Spleen (tissue), 11 donors: ENCODE results near the gene SLC37A3. TPM values are rescaled to one million over a fixed set of nuclear protein-coding genes. Genes with fewer than 3 reads are reported as not detected.

Experiments
- DNase-seq: peaks from one replicate; pipeline ENCODE4 v3.0.0-alpha.2; 2020
- H3K27ac ChIP-seq, 8 donors: fragments of 200-600 bp; sonication (generic) in 7 of 8; 1 replicate in 4 of 8; 2 replicates in 4 of 8; pipeline versions ENCODE4 v1.5.0 to v1.8.0; 2016 to 2021; ENCODE audit warnings: inconsistent platforms in 4 of 8, mild to moderate bottlenecking in 4 of 8, moderate library complexity in 1 of 8
- H3K27me3 ChIP-seq, 7 donors: fragments of 200-600 bp; sonication (generic) in 6 of 7; replicated peaks in 1 of 7; 1 replicate in 4 of 7; 2 replicates in 3 of 7; pipeline versions ENCODE4 v1.5.0 to v1.8.0; 2016 to 2021; ENCODE audit warnings: inconsistent platforms in 3 of 7, mild to moderate bottlenecking in 1 of 7
- H3K36me3 ChIP-seq, 6 donors: fragments of 200-600 bp; sonication (generic) in 5 of 6; 1 replicate in 4 of 6; 2 replicates in 2 of 6; pipeline versions ENCODE4 v1.5.0 to v1.8.0; 2016 to 2021; ENCODE audit warnings: inconsistent platforms in 2 of 6
- H3K4me1 ChIP-seq, 6 donors: fragments of 200-600 bp; sonication (generic) in 5 of 6; 1 replicate in 3 of 6; 2 replicates in 3 of 6; pipeline versions ENCODE4 v1.5.0 to v1.8.0; 2016 to 2021; ENCODE audit warnings: inconsistent platforms in 3 of 6
- H3K4me3 ChIP-seq, 8 donors: fragments of 200-600 bp; sonication (generic) in 7 of 8; 1 replicate in 4 of 8; 2 replicates in 4 of 8; pipeline versions ENCODE4 v1.5.0 to v1.8.0; 2016 to 2021; ENCODE audit warnings: inconsistent platforms in 4 of 8, mild to moderate bottlenecking in 4 of 8, moderate library complexity in 2 of 8
- H3K9me3 ChIP-seq, 8 donors: fragments of 200-600 bp; sonication (generic) in 7 of 8; 1 replicate in 4 of 8; 2 replicates in 4 of 8; pipeline versions ENCODE4 v1.5.0 to v1.8.0; 2016 to 2021; ENCODE audit warnings: inconsistent platforms in 4 of 8
- CTCF ChIP-seq, 11 experiments: fragments of 200-600 bp in 7 of 11; fragments of 450-650 bp in 4 of 11; sonication (generic) in 4 of 11; IDR thresholded peaks in 8 of 11; conservative IDR thresholded peaks in 3 of 11; 1 replicate in 7 of 11; 2 replicates in 4 of 11; pipeline versions ENCODE4 v1.4.0 to v1.8.0; 2016 to 2021; ENCODE audit warnings: antibody characterized with exemption in 11 of 11, inconsistent platforms in 4 of 11, mild to moderate bottlenecking in 1 of 11
- POLR2A ChIP-seq, 3 donors: fragments of 450-650 bp; IDR thresholded peaks; one replicate each; pipeline ENCODE4 v1.5.1; 2017; ENCODE audit warnings: antibody characterized with exemption in 3 of 3, mild to moderate bottlenecking in 1 of 3
- POLR2AphosphoS5 ChIP-seq, 3 donors: sonication (generic); formaldehyde crosslinking; IDR thresholded peaks; one replicate each; pipeline ENCODE4 v1.5.1; 2017; ENCODE audit warnings: antibody characterized with exemption in 3 of 3
- WGBS, 5 donors: extraction: QIAGEN DNeasy Blood & Tissue Kit in 3 of 5; methylation state at CpG; one replicate each; pipeline versions ENCODE4 v1.1.5 to v1.1.7; 2013 to 2018; 5-methylcytosine and 5-hydroxymethylcytosine counted together
- intact Hi-C: fragments of 100-400 bp; cut with DNase I; formaldehyde crosslinking; loops from one replicate; pipeline ENCODE4 v1.15.0; 2023; ENCODE audit warnings: low total_unique reads
- polyA plus RNA-seq, 3 donors: library from polyadenylated mRNA; stranded (reverse); fragments of 200-250 nt; gene quantifications; one replicate each; pipeline ENCODE4 v1.2.1, GENCODE V29; 2013
- total RNA-seq, 7 donors: library from RNA; depleted of rRNA in 3 of 7; stranded (reverse); fragments of >200 nt in 3 of 7; fragmentation: NEBNext Ultra II Directional in 4 of 7; extraction: Animal tissue kit (Norgen Biotek cat#: 25700) in 4 of 7; gene quantifications; one replicate each; pipeline versions ENCODE4 v1.1.0 to v1.2.1, GENCODE V29; 2016 to 2021
- donor health status: healthy with polysubstance abuse.
- donor health status: DM: no; HTN: no; CAD: no; lungs with moderate emphysema.
- donor health status: DM: no; HTN: no; CAD: no.
- donor health status: Bipolar disorder and iron deficiency.
- donor health status: healthy.
- donor health status: DM: no; HTN: no; CAD: no.
- donor health status: DM: yes; HTN: yes; CAD: no.

The SLC37A3 gene
- total and polyA plus RNA-seq, 10 donors: 8.0 to 71.9 (median 37.8) TPM

GRCh38 chr7:140297192-140297591 lies 101.1 kb downstream of the SLC37A3 start:
- TF ChIP-seq CTCF (IDR thresholded peaks at IDR 0.05 in 8 of 11, conservative IDR thresholded peaks at IDR 0.05 in 3 of 11): no peak
- TF ChIP-seq POLR2AphosphoS5 (IDR thresholded peaks at IDR 0.05): no peak
- no peak for TF ChIP-seq POLR2A (IDR thresholded peaks at IDR 0.05)
- H3K27ac ChIP-seq: no peak overlapping the region
- no peak for DNase-seq
- intact Hi-C loops: no loop called here
- peaks cover 0 to 10% (median 0%) of the 10 kb centered on the region in 6 donors for H3K4me1 ChIP-seq
- H3K27me3 ChIP-seq: no peaks in the 10 kb centered on the region
- H3K4me3 ChIP-seq: no peak overlapping the region
- no peaks in the 10 kb centered on the region for H3K9me3 ChIP-seq
- no peaks in the 10 kb centered on the region for H3K36me3 ChIP-seq
- 92 to 96% (median 93%) methylated on average over 6 of the region's 6 CpGs for WGBS, 5 donors

- TF ChIP-seq CTCF (IDR thresholded peaks at IDR 0.05 in 8 of 11, conservative IDR thresholded peaks at IDR 0.05 in 3 of 11): no peak
- no peaks in the 10 kb centered on the region for H3K36me3 ChIP-seq
- peaks cover 0 to 7% (median 0%) of the 10 kb centered on the region in 6 donors for H3K4me1 ChIP-seq
- peak overlapping the region in 1 of 8 donors; percentile 2 for H3K27ac ChIP-seq
- WGBS, 5 donors: 92 to 100% (median 97%) methylated on average over 8 of the region's 8 CpGs
- no peak for DNase-seq
- intact Hi-C loops: no loop called here
- no peak overlapping the region for H3K4me3 ChIP-seq
- no peaks in the 10 kb centered on the region for H3K27me3 ChIP-seq
- H3K9me3 ChIP-seq: no peaks in the 10 kb centered on the region
Measured at GRCh38 chr7:140295224-140295738, 103.0 kb downstream of the SLC37A3 start.

- WGBS, 5 donors: 75 to 90% (median 87%) methylated on average over 2 of the region's 2 CpGs
- TF ChIP-seq CTCF (IDR thresholded peaks at IDR 0.05 in 8 of 11, conservative IDR thresholded peaks at IDR 0.05 in 3 of 11): no peak
- no peak for TF ChIP-seq POLR2A (IDR thresholded peaks at IDR 0.05)
- no peak for TF ChIP-seq POLR2AphosphoS5 (IDR thresholded peaks at IDR 0.05)
- no peak overlapping the region for H3K4me3 ChIP-seq
- intact Hi-C loops: no loop called here
- no peaks in the 10 kb centered on the region for H3K36me3 ChIP-seq
- no peaks in the 10 kb centered on the region for H3K27me3 ChIP-seq
- peaks cover 0 to 7% (median 0%) of the 10 kb centered on the region in 6 donors for H3K4me1 ChIP-seq
- peak overlapping the region in 2 of 8 donors; percentile 2 to 42 for H3K27ac ChIP-seq
- DNase-seq: no peak
- no peaks in the 10 kb centered on the region for H3K9me3 ChIP-seq
Measured at GRCh38 chr7:140294454-140294853, 103.9 kb downstream of the SLC37A3 start.

GRCh38 chr7:140292438-140292837 lies 105.9 kb downstream of the SLC37A3 start:
- 86 to 97% (median 91%) methylated on average over 31 of the region's 31 CpGs for WGBS, 5 donors
- no peaks in the 10 kb centered on the region for H3K27me3 ChIP-seq
- peaks cover 0 to 7% (median 0%) of the 10 kb centered on the region in 6 donors for H3K4me1 ChIP-seq
- TF ChIP-seq POLR2A (IDR thresholded peaks at IDR 0.05): no peak
- H3K9me3 ChIP-seq: no peaks in the 10 kb centered on the region
- no peak overlapping the region for H3K27ac ChIP-seq
- no peaks in the 10 kb centered on the region for H3K36me3 ChIP-seq
- intact Hi-C loops: no loop called here
- H3K4me3 ChIP-seq: no peak overlapping the region
- no peak for DNase-seq

GRCh38 chr7:140289804-140290203 lies 108.5 kb downstream of the SLC37A3 start:
- WGBS, 5 donors: 90 to 95% (median 93%) methylated on average over 6 of the region's 6 CpGs
- no peak for DNase-seq
- TF ChIP-seq POLR2A (IDR thresholded peaks at IDR 0.05): no peak
- TF ChIP-seq POLR2AphosphoS5 (IDR thresholded peaks at IDR 0.05): no peak
- TF ChIP-seq CTCF (IDR thresholded peaks at IDR 0.05 in 8 of 11, conservative IDR thresholded peaks at IDR 0.05 in 3 of 11): no peak
- intact Hi-C loops: no loop called here
- no peak overlapping the region for H3K27ac ChIP-seq
- peaks cover 0 to 6% (median 0%) of the 10 kb centered on the region in 6 donors for H3K4me1 ChIP-seq
- no peaks in the 10 kb centered on the region for H3K27me3 ChIP-seq
- no peaks in the 10 kb centered on the region for H3K9me3 ChIP-seq
- H3K4me3 ChIP-seq: no peak overlapping the region
- no peaks in the 10 kb centered on the region for H3K36me3 ChIP-seq
